H1 (cell line): ENCODE results near the gene DHX58. TPM values are rescaled to one million over a fixed set of nuclear protein-coding genes. Genes with fewer than 3 reads are reported as not detected.

Experiments used
- CTCF ChIA-PET: fragments of 300-600 bp; sonication (Branson Sonifier 250); formaldehyde crosslinking; loops from one replicate; lab custom pipeline; 2021; ENCODE audit not compliant: partially characterized antibody; lab: Charles Lee
- POLR2A ChIA-PET: fragments of 300-600 bp; sonication (Branson Sonifier 250); formaldehyde crosslinking; loops from one replicate; lab custom pipeline; 2021; ENCODE audit warnings: inconsistent platforms; ENCODE audit not compliant: partially characterized antibody; lab: Charles Lee
- DNase-seq, 2 experiments: peaks; one replicate each; pipeline versions ENCODE4 v3.0.0 to v3.0.0-alpha.2; 2010 to 2022; ENCODE audit warnings: low spot score in 2 of 2, low read depth in 1 of 2, mixed read lengths in 1 of 2
- FAIRE-seq: peaks from 2 replicates; lab custom pipeline; 2011; peaks lifted over from hg19 to GRCh38; lab: Jason Lieb, UNC
- H2AFZ ChIP-seq: 2 replicates; pipeline ENCODE4 v1.8.1; 2012; ENCODE audit warnings: low read length, inconsistent platforms
- H2AK5ac ChIP-seq: 2 replicates; pipeline ENCODE4 v1.6.1; 2013; ENCODE audit warnings: low read depth, low read length
- H2BK120ac ChIP-seq: replicated peaks from 2 replicates; pipeline ENCODE3; 2013; ENCODE audit warnings: low read depth, low read length, inconsistent platforms
- H2BK12ac ChIP-seq: 2 replicates; pipeline ENCODE4 v1.6.1; 2013; ENCODE audit warnings: low read depth, low read length
- H2BK15ac ChIP-seq: 2 replicates; pipeline ENCODE4 v1.6.1; 2013; ENCODE audit warnings: low read length
- H2BK20ac ChIP-seq: 2 replicates; pipeline ENCODE4 v1.6.1; 2013; ENCODE audit warnings: low read length
- H2BK5ac ChIP-seq: 2 replicates; pipeline ENCODE4 v1.6.1; 2013; ENCODE audit warnings: low read depth, low read length
- H3K14ac ChIP-seq: 2 replicates; pipeline ENCODE4 v1.6.1; 2013; ENCODE audit warnings: inconsistent platforms; ENCODE audit not compliant: insufficient read length
- H3K18ac ChIP-seq: 2 replicates; pipeline ENCODE4 v1.6.1; 2013; ENCODE audit warnings: low read length; ENCODE audit errors: extremely low read depth
- H3K23ac ChIP-seq: 2 replicates; pipeline ENCODE4 v1.6.1; 2013; ENCODE audit warnings: inconsistent platforms; ENCODE audit not compliant: insufficient read length
- H3K23me2 ChIP-seq: 2 replicates; pipeline ENCODE4 v1.6.1; 2013; ENCODE audit warnings: low read depth, low read length
- H3K27ac ChIP-seq: 2 replicates; pipeline ENCODE4 v1.6.1; 2011; ENCODE audit warnings: low read depth, low read length, inconsistent platforms
- H3K27me3 ChIP-seq, 4 experiments: replicated peaks in 1 of 4; 1 replicate in 1 of 4; 2 replicates in 3 of 4; pipeline versions ENCODE4 v1.6.1 to v1.8.1; 2011 to 2013; ENCODE audit warnings: low read length in 3 of 4, mild to moderate bottlenecking in 3 of 4, inconsistent platforms in 2 of 4, mixed read lengths in 2 of 4, moderate library complexity in 1 of 4; ENCODE audit not compliant: control insufficient read depth in 3 of 4, insufficient read depth in 3 of 4; ENCODE audit errors: extremely low read depth in 1 of 4
- H3K36me3 ChIP-seq, 4 experiments: 2 replicates each; pipeline versions ENCODE4 v1.6.1 to v1.8.1; 2011 to 2013; ENCODE audit warnings: mild to moderate bottlenecking in 4 of 4, low read length in 3 of 4, moderate library complexity in 2 of 4, control low read depth in 1 of 4, inconsistent platforms in 1 of 4; ENCODE audit not compliant: insufficient read depth in 4 of 4, control insufficient read depth in 2 of 4
- H3K4ac ChIP-seq: replicated peaks from 2 replicates; pipeline ENCODE3; 2013; ENCODE audit warnings: low read length, low read depth, mixed read lengths, inconsistent platforms; ENCODE audit not compliant: insufficient read length
- H3K4me1 ChIP-seq, 4 experiments: replicated peaks in 1 of 4; 1 replicate in 1 of 4; 2 replicates in 3 of 4; pipeline versions ENCODE4 v1.6.1 to v1.8.1; 2011 to 2013; ENCODE audit warnings: low read length in 3 of 4, inconsistent platforms in 2 of 4, mixed read lengths in 1 of 4; ENCODE audit not compliant: insufficient read depth in 4 of 4, control insufficient read depth in 3 of 4
- H3K4me2 ChIP-seq, 2 experiments: 2 replicates each; pipeline versions ENCODE4 v1.6.1 to v1.8.1; 2011 to 2013; ENCODE audit warnings: low read depth in 2 of 2, low read length in 2 of 2, control low read depth in 1 of 2, inconsistent platforms in 1 of 2, mild to moderate bottlenecking in 1 of 2; ENCODE audit not compliant: insufficient read depth in 1 of 2
- H3K4me3 ChIP-seq, 4 experiments: fragments of 200-600, 300-600 bp in 1 of 4; sonication (generic), shearing (Covaris generic), sonication (Bioruptor Twin) in 1 of 4; 2 replicates each; pipeline versions ENCODE4 v1.5.1 to v1.8.1; 2011 to 2016; ENCODE audit warnings: low read length in 4 of 4, low read depth in 3 of 4, control low read depth in 2 of 4, inconsistent platforms in 2 of 4, mild to moderate bottlenecking in 2 of 4, mixed read lengths in 1 of 4, moderate library complexity in 1 of 4; ENCODE audit not compliant: insufficient read depth in 2 of 4; ENCODE audit errors: extremely low read depth in 1 of 4
- H3K56ac ChIP-seq: replicated peaks from 2 replicates; pipeline ENCODE3; 2013; ENCODE audit warnings: low read depth, mild to moderate bottlenecking, mixed read lengths, low read length, inconsistent platforms; ENCODE audit not compliant: insufficient read length
- H3K79me1 ChIP-seq: 2 replicates; pipeline ENCODE4 v1.6.1; 2013; ENCODE audit warnings: low read depth, low read length, control low read depth
- H3K79me2 ChIP-seq, 2 experiments: 2 replicates each; pipeline versions ENCODE4 v1.6.1 to v1.8.1; 2012 to 2013; ENCODE audit warnings: low read length in 2 of 2, mild to moderate bottlenecking in 2 of 2, inconsistent platforms in 1 of 2; ENCODE audit not compliant: insufficient read depth in 2 of 2, control insufficient read depth in 1 of 2
- H3K9ac ChIP-seq, 4 experiments: replicated peaks in 1 of 4; 1 replicate in 1 of 4; 2 replicates in 3 of 4; pipeline versions ENCODE4 v1.6.1 to v1.8.1; 2011 to 2013; ENCODE audit warnings: low read depth in 3 of 4, low read length in 3 of 4, control low read depth in 2 of 4, mild to moderate bottlenecking in 2 of 4, moderate library complexity in 2 of 4, inconsistent platforms in 1 of 4; ENCODE audit errors: extremely low read depth in 1 of 4
- H3K9me3 ChIP-seq, 2 experiments: 2 replicates each; pipeline versions ENCODE4 v1.6.1 to v1.8.1; 2012 to 2013; ENCODE audit warnings: mild to moderate bottlenecking in 2 of 2, moderate library complexity in 2 of 2, control low read depth in 1 of 2, inconsistent platforms in 1 of 2, low read depth in 1 of 2, low read length in 1 of 2, mixed read lengths in 1 of 2; ENCODE audit not compliant: insufficient read depth in 2 of 2
- H4K20me1 ChIP-seq, 2 experiments: replicated peaks in 1 of 2; 2 replicates each; pipeline versions ENCODE3 to v1.8.1; 2011 to 2013; ENCODE audit warnings: inconsistent platforms in 2 of 2, low read length in 2 of 2, mild to moderate bottlenecking in 1 of 2; ENCODE audit not compliant: insufficient read depth in 2 of 2, control insufficient read depth in 1 of 2
- H4K5ac ChIP-seq: 2 replicates; pipeline ENCODE4 v1.6.1; 2013; ENCODE audit warnings: low read length, low read depth, mixed read lengths, inconsistent platforms; ENCODE audit not compliant: insufficient read length
- H4K8ac ChIP-seq: 2 replicates; pipeline ENCODE4 v1.8.0; 2013; ENCODE audit warnings: mild to moderate bottlenecking, moderate library complexity, low read length, inconsistent platforms; ENCODE audit not compliant: insufficient read depth; ENCODE audit errors: extremely low read depth
- H4K91ac ChIP-seq: replicated peaks from 2 replicates; pipeline ENCODE3; 2013; ENCODE audit warnings: low read length, mixed read lengths, inconsistent platforms; ENCODE audit not compliant: insufficient read length
- CEBPB ChIP-seq: IDR thresholded peaks from 2 replicates; pipeline ENCODE4 v1.6.1; 2012; ENCODE audit warnings: low read depth, low read length
- E2F6 ChIP-seq: IDR thresholded peaks from 2 replicates; pipeline ENCODE4 v1.6.1; 2012; ENCODE audit warnings: inconsistent platforms
- GABPA ChIP-seq: IDR thresholded peaks from 2 replicates; pipeline ENCODE4 v1.6.1; 2011; ENCODE audit warnings: mild to moderate bottlenecking, low read length, moderate library complexity, borderline replicate concordance; ENCODE audit not compliant: insufficient read depth
- KDM4A ChIP-seq: IDR thresholded peaks from one replicate; pipeline ENCODE4 v1.7.1; 2012; ENCODE audit warnings: low read depth, mild to moderate bottlenecking, moderate library complexity, low read length, inconsistent platforms; ENCODE audit not compliant: severe bottlenecking
- POU5F1 ChIP-seq: IDR thresholded peaks from 2 replicates; pipeline ENCODE4 v1.6.1; 2011; ENCODE audit warnings: low read depth, mild to moderate bottlenecking, low read length, moderate library complexity
- SIX5 ChIP-seq: IDR thresholded peaks from 2 replicates; pipeline ENCODE4 v1.6.1; 2011; ENCODE audit warnings: mild to moderate bottlenecking, low read depth, low read length
- WGBS, 2 experiments: shearing (Covaris generic) in 1 of 2; methylation state at CpG; one replicate each; pipeline versions ENCODE4 v1.1.6 to v1.1.7; 2013 to 2015; ENCODE audit warnings: low lambda C conversion rate in 2 of 2, mixed read lengths in 2 of 2, inconsistent platforms in 1 of 2, low coverage in 1 of 2, missing lambda C conversion rate in 1 of 2; ENCODE audit not compliant: insufficient replicate concordance in 2 of 2, insufficient coverage in 1 of 2, insufficient read length in 1 of 2; ENCODE audit errors: extremely low coverage in 1 of 2, missing lambda C conversion rate in 1 of 2; 5-methylcytosine and 5-hydroxymethylcytosine counted together
- polyA plus RNA-seq, 7 experiments: library from polyadenylated mRNA; depleted of rRNA in 3 of 7; stranded (reverse) in 5 of 7; unstranded in 2 of 7; fragments of >200 nt in 5 of 7; fragments of 200-250 nt in 2 of 7; gene quantifications; 1 replicate in 5 of 7; 2 replicates in 1 of 7; 4 replicates in 1 of 7; pipeline versions ENCODE4 v1.2.1 to v1.2.3, GENCODE V29; 2011 to 2013; ENCODE audit warnings: missing spikeins in 2 of 7, mixed read lengths in 2 of 7
- total RNA-seq: library from RNA; stranded (reverse); fragmentation: NEBNext Ultra II Directional; extraction: Animal tissue kit (Norgen Biotek cat#: 25700); gene quantifications from 2 replicates; pipeline ENCODE4 v1.2.1, GENCODE V29; 2021

DHX58 gene
- total and polyA plus RNA-seq, 2 of the 8 experiments (the other 6 are each of a cell fraction or from before 2014, with no cell fraction given), result 5.6 to 9.9 TPM

- no peak for TF ChIP-seq POU5F1
- TF ChIP-seq GABPA, result no peak
- TF ChIP-seq SIX5, result no peak
- no peak for TF ChIP-seq KDM4A
- no peak for TF ChIP-seq CEBPB
- TF ChIP-seq E2F6, result no peak
- POLR2A ChIA-PET, result interaction anchor here (0.9 kb wide), 1 partner anchor 242 kb away, joined by 3 read pairs; the partner anchor contains the start of gene ACLY
- FAIRE-seq, result no peak
These were observed 48.0 kb upstream of the DHX58 start for GRCh38 chr17:42160531-42160910.

More at GRCh38 chr17:42160531-42160910, 48.0 kb upstream of the DHX58 start:
- Histone ChIP-seq H3K79me2 (no peaks in the 10 kb centered on the region), H4K91ac (no peak overlapping the region), H3K14ac (no peak overlapping the region), H3K36me3 (no peaks in the 10 kb centered on the region), H3K23me2 (peaks cover 4% of the 10 kb centered on the region; the same call in 1 of the 2 replicates), H4K20me1 (no peaks in the 10 kb centered on the region), H3K27ac (no peak overlapping the region), H2BK5ac (no peak overlapping the region), H2BK15ac (no peak overlapping the region), H3K4me2 (no peak overlapping the region), H4K8ac (no peak overlapping the region; the same call in 1 of the 2 replicates), H3K4me1 (peaks cover 0 to 8% (median 4%) of the 10 kb centered on the region in 4 experiments; a peak in 5 of 7 replicates), H3K4ac (no peak overlapping the region), H3K79me1 (no peaks in the 10 kb centered on the region), H3K27me3 (no peaks in the 10 kb centered on the region), H4K5ac (no peak overlapping the region), H3K18ac (no peak overlapping the region), H3K9me3 (no peaks in the 10 kb centered on the region), H2AFZ (no peak overlapping the region), H3K23ac (no peak overlapping the region), H3K9ac (no peak overlapping the region), H3K4me3 (no peak overlapping the region), H3K56ac (no peak overlapping the region), H2BK20ac (no peak overlapping the region), H2BK12ac (no peak overlapping the region), H2BK120ac (no peak overlapping the region), H2AK5ac (no peak overlapping the region)
- CTCF ChIA-PET, result interaction anchor here (1.0 to 2.2 kb wide), 3 partner anchors 19 to 44 kb away, joined by 3 to 5 read pairs (median 4); partner anchors contain the start of gene GHDC
- WGBS, 2 experiments, result 93% methylated on average over 7 of the region's 7 CpGs; no CpG with 5 or more reads in 1 of the 2 experiments
- DNase-seq, result no peak
